ENCODE measurements around the gene USP33. TPM values are rescaled to one million over a fixed set of nuclear protein-coding genes. Genes with fewer than 3 reads are reported as not detected.
"Not testable (repeated sequence)": the region's sequence is repeated elsewhere in the genome, so short reads cannot be mapped to it uniquely, and the experiment has no call there.

USP33 gene
- total and polyA plus RNA-seq, 12 donors: 29.6 to 95.7 (median 66.5) TPM

DNA sequence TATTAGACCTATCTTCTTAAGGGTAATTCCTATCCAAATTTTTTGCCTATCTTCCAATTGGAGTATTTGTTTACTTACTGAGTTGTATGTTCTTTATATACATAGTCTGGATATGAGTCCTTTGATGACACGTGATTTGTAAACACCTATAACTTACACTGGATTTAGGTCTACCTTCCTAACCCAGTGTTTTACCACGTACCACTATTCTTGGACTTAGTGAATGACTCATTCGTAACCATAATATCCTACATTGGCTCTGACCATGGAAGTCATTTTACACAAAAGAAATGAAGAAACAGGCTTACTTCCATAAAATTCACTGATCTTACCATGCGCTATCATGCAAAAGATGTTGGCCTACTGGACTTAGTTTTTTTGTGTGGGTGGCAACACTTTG lies 53.3 kb downstream of the USP33 start:
- Histone ChIP-seq H3K27ac (no peak overlapping the region), H3K27me3 (no peaks in the 10 kb centered on the region), H3K9me3 (replicated peaks in 1 of 3) (no peaks in the 10 kb centered on the region), H3K4me1 (replicated peaks in 1 of 2) (no peaks in the 10 kb centered on the region), H3K4me3 (no peak overlapping the region), H3K36me3 (replicated peaks in 1 of 2) (peaks cover 0 to 47% of the 10 kb centered on the region in 2 donors)
- intact Hi-C loops (cut with DNase I): no loop called here
- WGBS, 4 donors: 95 to 100% (median 98%) methylated on average over 4 of the region's 4 CpGs
- DNase-seq: no peak
- TF ChIP-seq CTCF (IDR thresholded peaks at IDR 0.05) (no peak), POLR2A (IDR thresholded peaks at IDR 0.05) (no peak)

- no peaks in the 10 kb centered on the region for H3K4me1 ChIP-seq (replicated peaks in 1 of 2)
- H3K4me3 ChIP-seq: no peak overlapping the region
- no peak for DNase-seq
- H3K36me3 ChIP-seq (replicated peaks in 1 of 2): peaks cover 0 to 31% of the 10 kb centered on the region in 2 donors
- no peaks in the 10 kb centered on the region for H3K27me3 ChIP-seq
- 34 to 46% (median 44%) methylated on average over 2 of the region's 2 CpGs for WGBS, 4 donors
- intact Hi-C loops (cut with DNase I): no loop called here
- TF ChIP-seq CTCF (IDR thresholded peaks at IDR 0.05): no peak
- no peaks in the 10 kb centered on the region for H3K9me3 ChIP-seq (replicated peaks in 1 of 3)
- no peak overlapping the region for H3K27ac ChIP-seq
These were observed 54.9 kb downstream of the USP33 start for GRCh38 chr1:77704736-77705135.

DNA sequence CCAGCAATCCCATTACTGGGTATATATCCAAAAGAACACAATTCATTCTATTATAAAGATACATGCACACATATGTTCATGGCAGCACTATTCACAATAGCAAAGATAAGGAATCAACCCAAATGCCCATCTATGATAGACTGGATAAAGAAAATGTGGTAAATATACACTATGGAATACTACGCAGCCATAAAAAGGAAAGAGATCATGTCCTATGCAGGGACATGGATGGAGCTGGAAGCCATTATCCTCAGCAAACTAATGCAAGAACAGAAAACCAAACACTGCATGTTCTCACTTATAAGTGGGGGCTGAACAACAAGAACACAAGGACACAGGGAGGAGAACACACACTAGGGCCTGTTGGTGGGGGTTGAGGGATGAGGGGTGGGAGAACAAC lies 60.0 kb downstream of the USP33 start:
- H3K4me1 ChIP-seq (replicated peaks in 1 of 2); H3K27ac ChIP-seq; intact Hi-C loops (cut with DNase I); H3K27me3 ChIP-seq; H3K36me3 ChIP-seq (replicated peaks in 1 of 2); H3K4me3 ChIP-seq; H3K9me3 ChIP-seq (replicated peaks in 1 of 3); DNase-seq: not testable (repeated sequence)
- WGBS, 4 donors: 97 to 100% (median 100%) methylated on average over 1 of the region's 1 CpG

DNA sequence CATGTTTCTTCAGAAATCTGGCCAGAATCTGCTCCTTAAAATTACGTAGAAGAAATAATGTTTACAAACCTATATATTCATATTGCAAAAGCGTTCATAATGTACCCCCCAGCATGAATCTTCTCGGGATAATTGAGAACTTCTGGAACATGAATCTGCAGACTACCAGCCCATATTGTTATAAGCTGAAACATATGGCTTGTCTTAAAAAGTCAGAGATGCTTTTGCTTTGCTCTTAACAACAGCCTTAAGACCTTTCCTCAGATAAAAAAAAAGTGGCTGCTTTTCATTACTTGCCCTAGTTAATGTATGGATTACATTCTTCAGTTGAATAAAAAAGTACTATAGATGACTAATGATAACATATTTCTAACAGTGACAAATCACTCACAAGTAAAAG lies 62.2 kb downstream of the USP33 start:
- no peaks in the 10 kb centered on the region for H3K9me3 ChIP-seq (replicated peaks in 1 of 3)
- TF ChIP-seq CTCF (IDR thresholded peaks at IDR 0.05): no peak
- TF ChIP-seq POLR2A (IDR thresholded peaks at IDR 0.05): no peak
- H3K36me3 ChIP-seq (replicated peaks in 1 of 2): peaks cover 0 to 15% of the 10 kb centered on the region in 2 donors
- no peaks in the 10 kb centered on the region for H3K27me3 ChIP-seq
- no peak for DNase-seq
- 89 to 94% (median 92%) methylated on average over 3 of the region's 3 CpGs for WGBS, 4 donors
- no peaks in the 10 kb centered on the region for H3K4me1 ChIP-seq (replicated peaks in 1 of 2)
- H3K27ac ChIP-seq: no peak overlapping the region
- intact Hi-C loops (cut with DNase I): no loop called here
- no peak overlapping the region for H3K4me3 ChIP-seq

GRCh38 chr1:77688939-77689338 lies 70.7 kb downstream of the USP33 start:
- no peaks in the 10 kb centered on the region for H3K9me3 ChIP-seq (replicated peaks in 1 of 3)
- WGBS, 4 donors: 90 to 92% (median 91%) methylated on average over 3 of the region's 3 CpGs
- intact Hi-C loops (cut with DNase I): loop anchor here in 1 of 2 donors (10.0 kb wide), 1 partner anchor 94 kb away; no protein-coding TSS in a partner anchor
- H3K27me3 ChIP-seq: no peaks in the 10 kb centered on the region
- H3K36me3 ChIP-seq (replicated peaks in 1 of 2): peaks cover 0 to 4% of the 10 kb centered on the region in 2 donors
- H3K4me1 ChIP-seq (replicated peaks in 1 of 2): peaks cover 6% of the 10 kb centered on the region in 2 donors
- H3K27ac ChIP-seq: no peak overlapping the region
- no peak for DNase-seq
- TF ChIP-seq POLR2A (IDR thresholded peaks at IDR 0.05): no peak
- TF ChIP-seq CTCF (IDR thresholded peaks at IDR 0.05): no peak
- H3K4me3 ChIP-seq: no peak overlapping the region
